ENCODE measurements around the gene OTOS.

OTOS gene

DNA sequence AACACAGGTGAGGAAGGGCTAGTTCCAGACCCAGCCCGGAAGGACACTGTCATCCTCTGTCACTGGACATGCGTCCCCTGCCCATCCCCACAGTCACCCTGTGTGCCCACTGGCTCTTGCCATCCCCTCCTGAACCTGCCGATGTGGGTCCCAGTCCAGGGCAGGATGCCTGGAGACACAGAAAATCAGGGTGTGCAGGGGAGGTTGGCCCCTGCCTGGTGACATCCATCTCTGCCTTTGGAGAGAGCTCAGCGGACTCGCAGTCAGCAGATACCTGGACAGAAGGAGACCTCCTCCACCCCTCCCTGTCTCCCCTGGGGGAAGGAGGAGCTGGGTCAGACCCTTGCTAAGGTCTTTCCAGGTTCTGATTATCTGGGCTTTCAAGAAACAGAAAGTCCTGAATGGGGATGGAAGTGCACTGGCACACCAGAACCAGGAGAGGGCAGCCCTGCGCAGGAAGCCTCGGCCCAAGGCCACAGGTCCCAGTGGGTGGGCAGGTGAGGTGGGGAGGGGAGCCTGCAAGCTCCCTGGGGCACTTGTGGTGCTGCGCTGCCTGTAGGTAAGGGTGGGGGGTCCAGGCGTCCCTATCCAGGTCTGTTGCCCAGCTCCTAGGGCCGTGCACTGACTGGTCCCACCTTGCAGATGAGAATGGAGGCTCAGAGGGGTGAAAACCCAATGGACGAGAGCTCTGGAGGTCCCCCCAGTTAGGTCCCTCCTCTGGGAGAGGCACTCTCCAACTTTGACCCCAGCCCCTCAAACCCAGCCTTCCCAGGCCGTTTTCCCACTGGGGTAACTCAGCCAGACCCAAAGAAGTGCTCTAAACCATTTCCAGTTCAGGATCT, 9.7 kb upstream of the OTOS start:
- peak; percentile 13 for DNase-seq

DNA sequence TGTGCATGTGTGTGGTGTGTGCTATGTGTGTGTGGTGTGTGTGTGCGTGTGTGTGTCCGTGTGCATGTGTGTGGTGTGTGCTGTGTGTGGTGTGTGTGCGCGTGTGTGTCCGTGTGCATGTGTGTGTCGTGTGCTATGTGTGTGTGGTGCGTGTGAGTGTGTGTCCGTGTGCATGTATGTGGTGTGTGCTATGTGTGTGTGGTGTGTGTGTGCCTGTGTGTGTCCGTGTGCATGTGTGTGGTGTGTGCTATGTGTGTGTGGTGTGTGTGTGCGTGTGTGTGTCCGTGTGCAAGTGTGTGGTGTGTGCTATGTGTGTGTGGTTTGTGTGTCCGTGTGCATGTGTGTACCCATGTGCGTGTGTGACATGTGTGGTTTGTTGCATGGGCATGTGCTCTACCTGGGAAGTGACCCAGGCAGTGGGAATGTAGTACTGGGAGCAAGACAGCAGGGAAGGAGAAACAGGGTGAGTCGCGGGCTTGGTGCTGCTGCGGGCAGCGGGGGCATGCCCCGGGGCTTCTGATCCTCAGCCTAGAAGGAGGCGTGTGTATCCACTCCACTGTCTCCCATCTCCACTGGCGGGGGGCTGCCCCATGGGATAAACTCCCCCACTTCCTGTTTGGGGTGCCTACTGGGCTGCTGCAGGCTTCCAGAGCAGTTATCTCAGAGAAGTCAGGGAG, 7.6 kb upstream of the OTOS start:
- no peak for DNase-seq

DNA sequence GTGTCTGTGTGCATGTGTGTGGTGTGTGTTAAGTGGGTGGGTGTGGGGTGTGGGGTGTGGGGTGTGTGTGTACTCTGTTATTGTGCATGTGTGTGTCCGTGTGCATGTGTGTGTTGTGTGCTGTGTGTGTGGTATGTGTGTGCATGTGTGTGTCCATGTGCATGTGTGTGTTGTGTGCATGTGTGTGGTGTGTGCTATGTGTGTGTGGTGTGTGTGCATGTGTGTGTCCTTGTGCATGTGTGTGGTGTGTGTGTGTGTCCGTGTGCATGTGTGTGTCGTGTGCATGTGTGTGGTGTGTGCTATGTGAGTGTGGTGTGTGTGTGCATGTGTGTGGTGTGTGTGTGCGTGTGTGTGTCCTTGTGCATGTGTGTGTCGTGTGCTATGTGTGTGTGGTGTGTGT, 6.9 kb upstream of the OTOS start:
- no peak for DNase-seq

DNA sequence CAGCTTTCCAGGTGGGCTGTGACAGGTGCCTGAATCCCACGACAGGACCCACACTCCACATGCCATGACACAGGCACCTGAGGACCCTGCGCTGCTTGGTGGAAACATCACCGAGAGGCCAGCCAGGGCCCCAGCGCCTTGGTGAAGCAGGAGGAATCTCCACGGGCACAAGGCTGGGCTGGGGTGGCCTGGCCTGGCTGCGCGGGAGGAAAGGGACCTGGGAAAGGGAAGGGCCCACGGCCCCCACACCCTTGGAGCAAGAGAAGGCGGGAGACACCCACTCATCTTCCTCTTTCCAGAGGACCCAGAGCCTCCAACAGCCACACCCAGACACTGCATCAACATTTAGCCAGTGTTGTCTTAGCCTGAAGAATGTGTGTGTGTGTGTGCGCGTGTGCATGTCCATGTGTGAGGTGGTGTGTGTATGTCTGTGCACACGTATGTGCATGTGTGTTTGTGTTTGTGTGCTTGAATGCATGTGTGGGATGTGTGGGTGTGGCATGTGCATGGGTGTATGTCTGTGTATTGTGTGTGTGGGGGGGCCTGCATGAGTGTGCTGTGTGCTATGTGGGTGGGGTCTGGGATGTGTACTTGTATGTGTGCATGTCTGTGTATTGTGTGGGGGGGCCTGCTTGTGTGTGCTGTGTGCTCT, 6.3 kb upstream of the OTOS start:
- no peak for DNase-seq

GRCh38 chr2:240146141-240146561, 5.7 kb upstream of the OTOS start:
- no peak for DNase-seq

GRCh38 chr2:240145461-240145860, 5.0 kb upstream of the OTOS start:
- no peak for DNase-seq

DNA sequence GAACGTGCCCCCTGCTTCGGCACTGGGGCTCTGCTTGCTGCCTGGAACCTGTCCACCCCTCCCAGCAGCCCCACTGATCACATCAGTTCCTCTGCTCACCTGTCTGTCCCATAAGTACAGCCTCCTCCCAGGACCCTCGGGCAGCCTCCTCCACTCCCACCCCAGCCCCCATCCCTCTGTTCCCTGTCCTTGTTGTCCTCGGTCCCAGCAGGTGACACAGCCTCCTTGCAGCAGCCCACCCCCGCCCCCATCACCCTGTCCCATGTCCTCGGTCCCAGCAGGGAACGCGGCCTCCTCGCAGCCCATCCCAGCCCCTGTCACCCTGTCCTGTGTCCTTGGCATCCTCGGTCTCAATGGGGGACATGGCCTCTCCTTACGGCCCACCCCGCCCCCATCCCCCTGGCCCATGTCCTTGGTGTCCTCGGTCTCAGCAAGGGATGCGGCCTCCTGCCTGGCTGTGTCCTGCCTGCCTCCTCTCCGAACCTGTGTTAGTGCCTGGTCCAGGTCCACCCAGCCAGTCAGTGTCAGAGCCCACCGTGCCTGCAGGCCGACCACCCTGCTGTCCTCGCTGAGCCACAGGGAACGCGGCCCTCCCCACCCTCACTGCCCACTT, 4.3 kb upstream of the OTOS start:
- DNase-seq: no peak

DNA sequence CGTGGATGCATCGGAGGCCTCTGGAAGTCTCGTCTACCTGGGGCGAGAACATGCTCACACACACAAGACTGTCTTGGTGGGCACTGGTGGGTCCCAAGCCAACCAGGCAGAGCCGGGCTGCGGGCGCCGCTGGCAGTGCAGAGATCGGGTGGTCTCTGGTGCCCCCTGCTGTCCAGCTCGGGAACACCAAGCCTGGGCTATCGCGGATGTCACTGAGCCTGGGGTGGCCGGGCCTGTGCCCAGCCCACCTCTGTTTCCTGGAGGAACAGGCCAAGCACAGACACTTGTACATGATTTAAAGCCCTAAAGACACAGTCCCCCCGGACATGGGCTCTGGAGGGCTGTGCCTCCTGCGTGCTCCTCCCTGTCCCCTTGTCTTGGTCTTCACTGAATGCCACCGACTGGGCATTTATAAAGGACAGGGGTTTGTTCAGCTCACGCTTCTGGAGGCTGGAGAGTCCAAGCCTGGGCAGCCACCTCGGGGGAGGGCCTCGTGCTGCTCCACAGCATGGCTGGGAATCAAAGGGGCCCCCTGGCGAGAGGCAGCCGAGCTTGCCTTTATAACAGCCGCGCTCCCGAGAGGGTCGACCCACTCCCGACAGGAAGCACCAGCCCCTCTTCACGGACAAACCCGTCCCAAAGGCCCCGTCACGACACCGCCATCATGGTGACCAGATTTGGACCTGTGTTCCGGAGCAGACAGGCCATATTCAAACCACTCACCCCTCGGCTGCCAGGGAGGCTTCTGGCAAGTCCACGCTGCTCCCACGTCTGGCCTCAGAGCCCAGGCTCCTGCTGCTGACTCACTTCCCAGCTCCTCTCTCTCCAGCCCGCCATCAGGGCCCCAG, 3.6 kb upstream of the OTOS start:
- peak; percentile 52 for DNase-seq

- DNase-seq: no peak
Measured at GRCh38 chr2:240143276-240143675, 2.8 kb upstream of the OTOS start.

DNA sequence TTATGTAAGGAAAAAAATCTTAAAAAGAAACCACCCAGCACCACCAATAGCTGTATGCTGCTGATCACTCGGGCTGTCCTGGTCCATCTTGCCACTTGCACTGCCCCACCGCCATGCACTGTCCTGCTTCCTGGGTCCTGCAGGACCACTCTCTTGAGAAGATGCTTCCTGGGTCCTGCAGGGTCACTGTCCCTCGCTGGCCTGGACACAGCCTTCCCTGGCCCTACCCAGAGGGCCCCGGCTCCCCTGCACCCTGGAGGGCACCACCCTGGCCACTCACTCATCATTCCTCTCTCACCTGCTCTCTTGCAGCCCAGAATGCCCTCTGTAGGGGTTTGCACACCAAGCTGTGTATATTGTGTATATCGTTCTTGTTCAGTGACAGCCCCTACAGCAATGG, 2.4 kb upstream of the OTOS start:
- no peak for DNase-seq

DNA sequence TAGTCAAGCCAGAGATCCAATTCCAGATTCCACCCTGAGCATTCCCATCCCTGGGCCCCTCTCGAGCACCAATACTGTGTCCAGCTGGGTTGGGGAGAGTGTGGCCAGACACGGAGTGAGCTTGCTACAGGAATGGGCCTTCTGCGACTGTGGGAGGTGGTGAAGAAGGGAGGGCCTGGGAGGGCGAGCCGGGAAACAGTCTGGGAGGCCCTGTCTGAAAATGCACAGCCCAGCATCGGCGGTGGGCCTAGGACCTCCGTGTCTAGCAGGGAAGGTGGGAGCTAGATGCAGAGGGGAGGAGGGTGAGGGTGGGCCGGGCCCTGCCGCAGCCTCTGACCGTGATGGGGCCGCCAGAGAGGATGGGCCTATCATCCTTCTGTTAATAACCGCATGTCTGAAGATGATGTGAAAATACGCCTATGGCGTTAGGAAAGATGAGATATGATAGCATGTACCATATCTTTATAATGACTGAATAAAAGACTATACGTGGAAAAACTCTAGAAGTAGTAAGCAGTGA, 1.9 kb upstream of the OTOS start:
- no peak for DNase-seq

- DNase-seq: no peak
Measured at GRCh38 chr2:240141736-240142135, 1.3 kb upstream of the OTOS start.

GRCh38 chr2:240140920-240141319, 462 bp upstream of the OTOS start:
- DNase-seq: no peak

DNA sequence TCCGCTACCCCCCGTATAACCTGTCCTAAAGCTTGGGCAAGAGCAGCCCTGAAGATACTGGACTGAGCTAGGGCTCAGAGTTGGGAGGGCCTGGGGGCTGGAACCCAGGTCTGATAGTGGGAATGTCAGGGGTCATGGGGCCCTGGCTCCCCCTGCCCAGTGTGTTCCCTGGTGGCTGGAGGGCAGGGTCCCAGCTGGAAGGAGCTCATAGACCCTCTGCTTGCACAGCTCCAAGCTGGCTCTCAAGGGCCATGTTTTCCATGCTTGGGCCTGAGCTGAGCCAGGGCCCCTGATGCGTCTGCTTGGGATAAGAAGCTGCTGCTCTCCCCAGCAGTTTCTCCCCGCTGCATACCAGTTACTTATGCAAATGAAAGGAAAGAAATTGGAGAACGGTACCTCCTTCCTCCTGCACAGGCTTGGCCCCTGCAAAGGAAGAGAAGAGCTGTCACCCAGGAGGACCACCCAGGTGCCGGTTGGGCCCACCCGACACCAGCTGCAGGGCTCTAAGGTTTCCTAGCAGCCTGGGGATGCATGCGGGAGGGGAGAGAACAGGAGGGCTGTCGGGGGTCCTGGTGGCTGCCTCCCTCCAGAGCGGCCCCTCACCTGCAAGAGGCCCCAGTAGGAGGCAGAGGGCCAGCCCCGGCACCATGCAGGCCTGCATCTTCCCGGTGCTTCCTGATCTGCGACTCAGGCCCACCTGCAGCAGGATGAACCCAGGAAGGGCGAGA, 628 bp downstream of the OTOS start:
- DNase-seq: no peak

DNA sequence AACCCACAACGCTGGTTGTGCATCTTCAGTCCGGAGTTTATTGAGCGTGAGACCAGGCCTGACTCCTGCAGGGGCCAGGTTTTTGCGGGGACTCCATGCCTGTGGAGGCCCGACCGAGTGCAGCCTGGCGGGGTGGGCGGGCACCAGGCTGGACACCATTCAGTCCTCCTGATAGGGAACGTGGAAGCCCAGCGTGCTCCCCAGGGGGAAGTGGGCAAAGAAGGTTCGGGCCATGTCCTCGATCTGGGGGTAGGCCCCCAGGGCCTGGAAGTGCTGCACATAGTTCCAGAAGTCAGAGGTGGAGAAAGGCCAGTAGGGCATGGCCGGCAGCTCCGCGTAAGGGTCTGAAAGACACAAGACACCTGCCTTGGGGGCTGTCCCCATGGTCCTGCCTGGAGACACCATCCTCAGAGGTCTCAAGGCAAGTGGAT, 1.4 kb downstream of the OTOS start:
- DNase-seq: no peak

GRCh38 chr2:240138254-240138984, 2.0 kb downstream of the OTOS start:
- DNase-seq: no peak

DNA sequence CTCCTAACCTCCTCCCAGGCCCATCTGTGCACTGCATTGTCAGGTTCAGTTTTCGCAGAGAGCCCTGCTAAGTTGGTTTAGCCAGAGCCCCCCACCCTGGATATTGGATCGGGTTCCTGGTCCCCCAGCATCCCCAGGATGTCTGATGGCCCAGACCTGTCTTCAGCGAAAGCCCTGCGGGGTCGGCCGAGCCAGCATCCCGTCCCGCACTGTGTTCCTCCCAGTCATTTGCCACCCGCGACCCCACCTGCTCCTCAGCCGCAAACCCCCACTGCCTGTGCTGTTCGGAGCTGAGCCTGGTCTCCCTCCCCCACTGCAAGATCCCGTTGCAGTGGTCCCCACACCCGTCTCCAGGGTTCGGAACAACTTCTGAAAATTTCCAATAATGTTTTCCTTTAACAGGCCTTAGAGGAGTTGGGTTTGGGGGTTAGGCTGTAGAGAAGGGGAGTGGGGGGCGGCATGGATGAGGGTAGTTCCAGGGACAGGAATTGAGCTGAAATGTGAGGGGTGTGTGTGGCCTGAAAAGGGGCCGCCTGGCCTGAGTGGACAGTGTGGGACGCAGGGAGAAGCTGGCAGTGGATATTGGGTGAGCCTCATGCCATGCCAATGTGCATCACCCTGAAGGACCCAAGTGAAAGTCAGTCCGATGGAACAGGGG, 2.7 kb downstream of the OTOS start:
- DNase-seq: no peak

- DNase-seq: no peak
Measured at GRCh38 chr2:240136671-240137292, 3.7 kb downstream of the OTOS start.

DNA sequence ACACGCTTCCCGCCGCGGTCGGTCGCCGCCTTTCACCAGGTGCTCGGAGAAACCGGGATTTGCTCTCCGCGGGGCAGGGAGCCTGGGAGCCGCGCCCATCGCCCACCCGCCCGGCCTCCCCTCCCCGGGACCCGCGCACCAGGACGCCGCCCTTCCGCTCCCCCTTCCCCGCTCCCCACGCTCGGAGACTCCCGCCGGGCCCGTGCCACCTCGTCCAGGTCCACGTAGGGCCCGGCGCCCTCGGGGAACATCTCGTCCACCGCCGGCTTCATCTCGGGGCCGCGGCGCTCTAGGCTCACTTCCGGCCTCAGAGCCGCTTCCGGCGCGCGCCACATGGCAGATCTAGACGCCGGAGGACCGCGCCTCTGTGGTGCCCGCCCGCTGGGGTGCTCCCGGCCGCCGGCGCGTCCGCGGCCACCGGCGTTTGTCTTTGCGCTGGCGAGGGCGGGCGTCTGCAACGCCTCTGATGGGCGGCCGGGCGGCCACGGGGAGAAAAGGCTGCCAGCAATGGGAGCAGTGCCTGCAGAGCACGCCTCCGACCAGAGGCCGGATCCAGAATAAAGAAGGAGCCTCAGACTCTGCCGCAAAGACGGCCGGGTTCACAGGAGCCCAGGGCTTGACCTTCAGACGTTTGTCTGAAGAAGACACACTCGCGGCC, 4.3 kb downstream of the OTOS start, which contains the start of gene COPS9:
Gene COPS9, minus strand, starts transcription at position 293 of the 658 bp plus-strand sequence. Its CDS starts 21 bp downstream, at position 272.
- DNase-seq: peak; percentile 89

Measured in fibroblast of skin of scalp (primary cell).